ENCODE data around the gene PARS2. TPM values are rescaled to one million over a fixed set of nuclear protein-coding genes. Genes with fewer than 3 reads are reported as not detected.

PARS2 gene
- polyA plus RNA-seq, 1 donor from 2014 or later, result 2.6 TPM

- Mint-ChIP-seq H3K27ac (no peak overlapping the region), H3K27me3 (no peaks in the 10 kb centered on the region), H3K4me1 (no peaks in the 10 kb centered on the region), H3K9me3 (no peaks in the 10 kb centered on the region), H3K36me3 (peaks cover 9% of the 10 kb centered on the region), H3K4me3 (no peak overlapping the region)
Observed at GRCh38 chr1:54743416-54744226, 20.7 kb downstream of the PARS2 start.

- no peaks in the 10 kb centered on the region for H3K27me3 Mint-ChIP-seq
- no peaks in the 10 kb centered on the region for H3K9me3 Mint-ChIP-seq
- H3K27ac Mint-ChIP-seq, result no peak overlapping the region
- peaks cover 9% of the 10 kb centered on the region for H3K36me3 Mint-ChIP-seq
- no peak overlapping the region for H3K4me3 Mint-ChIP-seq
- H3K4me1 Mint-ChIP-seq, result no peaks in the 10 kb centered on the region
Observed at GRCh38 chr1:54742282-54742681, 22.0 kb downstream of the PARS2 start.

GRCh38 chr1:54741531-54741930 lies 22.8 kb downstream of the PARS2 start:
- no peak overlapping the region for H3K4me3 Mint-ChIP-seq
- H3K36me3 Mint-ChIP-seq, result peaks cover 16% of the 10 kb centered on the region
- H3K9me3 Mint-ChIP-seq, result no peaks in the 10 kb centered on the region
- no peaks in the 10 kb centered on the region for H3K27me3 Mint-ChIP-seq
- H3K4me1 Mint-ChIP-seq, result no peaks in the 10 kb centered on the region
- peak overlapping the region in 1 of 3 donors; percentile 5 for H3K27ac Mint-ChIP-seq

- Mint-ChIP-seq H3K27me3 (no peaks in the 10 kb centered on the region), H3K4me3 (no peak overlapping the region), H3K27ac (no peak overlapping the region), H3K4me1 (no peaks in the 10 kb centered on the region), H3K9me3 (no peaks in the 10 kb centered on the region), H3K36me3 (peaks cover 16% of the 10 kb centered on the region)
Observed at GRCh38 chr1:54738244-54738643, 26.1 kb downstream of the PARS2 start.

GRCh38 chr1:54736685-54737084 lies 27.6 kb downstream of the PARS2 start:
- no peaks in the 10 kb centered on the region for H3K9me3 Mint-ChIP-seq
- no peaks in the 10 kb centered on the region for H3K27me3 Mint-ChIP-seq
- no peaks in the 10 kb centered on the region for H3K4me1 Mint-ChIP-seq
- peak overlapping the region in 1 of 3 donors; percentile 6 for H3K27ac Mint-ChIP-seq
- H3K4me3 Mint-ChIP-seq, result no peak overlapping the region
- H3K36me3 Mint-ChIP-seq, result peaks cover 15% of the 10 kb centered on the region

- Mint-ChIP-seq H3K36me3 (peaks cover 27% of the 10 kb centered on the region), H3K4me1 (peaks cover 0 to 5% (median 0%) of the 10 kb centered on the region in 3 donors), H3K9me3 (peaks cover 1 to 9% (median 3%) of the 10 kb centered on the region in 3 donors), H3K27me3 (no peaks in the 10 kb centered on the region), H3K27ac (no peak overlapping the region), H3K4me3 (no peak overlapping the region)
Observed at GRCh38 chr1:54728027-54728426, 36.3 kb downstream of the PARS2 start.

- Mint-ChIP-seq H3K9me3 (peaks cover 1 to 9% (median 3%) of the 10 kb centered on the region in 3 donors), H3K27me3 (no peaks in the 10 kb centered on the region), H3K27ac (no peak overlapping the region), H3K4me1 (peaks cover 0 to 5% (median 2%) of the 10 kb centered on the region in 3 donors), H3K36me3 (peaks cover 32% of the 10 kb centered on the region), H3K4me3 (no peak overlapping the region)
Observed at GRCh38 chr1:54724771-54725170, 39.6 kb downstream of the PARS2 start.

GRCh38 chr1:54723985-54724384 lies 40.3 kb downstream of the PARS2 start:
- no peaks in the 10 kb centered on the region for H3K27me3 Mint-ChIP-seq
- no peak overlapping the region for H3K4me3 Mint-ChIP-seq
- peaks cover 1 to 9% (median 3%) of the 10 kb centered on the region in 3 donors for H3K9me3 Mint-ChIP-seq
- H3K36me3 Mint-ChIP-seq, result peaks cover 34% of the 10 kb centered on the region
- H3K4me1 Mint-ChIP-seq, result peaks cover 2 to 6% (median 5%) of the 10 kb centered on the region in 3 donors
- H3K27ac Mint-ChIP-seq, result no peak overlapping the region

GRCh38 chr1:54721719-54722118 lies 42.6 kb downstream of the PARS2 start:
- no peak overlapping the region for H3K4me3 Mint-ChIP-seq
- H3K36me3 Mint-ChIP-seq, result peaks cover 28% of the 10 kb centered on the region
- H3K9me3 Mint-ChIP-seq, result peaks cover 1 to 9% (median 3%) of the 10 kb centered on the region in 3 donors
- peaks cover 2 to 14% (median 10%) of the 10 kb centered on the region in 3 donors for H3K4me1 Mint-ChIP-seq
- H3K27ac Mint-ChIP-seq, result no peak overlapping the region
- H3K27me3 Mint-ChIP-seq, result no peaks in the 10 kb centered on the region

- peaks cover 7% of the 10 kb centered on the region for H3K36me3 Mint-ChIP-seq
- H3K4me1 Mint-ChIP-seq, result peaks cover 13 to 24% (median 22%) of the 10 kb centered on the region in 3 donors
- no peaks in the 10 kb centered on the region for H3K27me3 Mint-ChIP-seq
- peak overlapping the region; percentile 79 to 85 (median 83) for H3K27ac Mint-ChIP-seq
- H3K4me3 Mint-ChIP-seq, result peak overlapping the region; percentile 76 to 96 (median 92)
- H3K9me3 Mint-ChIP-seq, result no peaks in the 10 kb centered on the region
Observed at GRCh38 chr1:54716299-54717047, 47.9 kb downstream of the PARS2 start.

- Mint-ChIP-seq H3K27me3 (no peaks in the 10 kb centered on the region), H3K9me3 (no peaks in the 10 kb centered on the region), H3K36me3 (peaks cover 6% of the 10 kb centered on the region), H3K4me3 (peak within 1 kb of the TSS; percentile 76 to 96 (median 92)), H3K4me1 (peaks cover 13 to 24% (median 21%) of the 10 kb centered on the region in 3 donors), H3K27ac (peak within 1 kb of the TSS; percentile 79 to 85 (median 83))
Observed at GRCh38 chr1:54715493-54716298, 48.6 kb downstream of the PARS2 start, which contains the start of gene TTC4. TSS of gene TTC4 (plus strand) at chr1:54715861. CDS start at chr1:54715909, 48 bp downstream.

GRCh38 chr1:54714881-54715492 lies 49.3 kb downstream of the PARS2 start:
- H3K4me3 Mint-ChIP-seq, result peak overlapping the region; percentile 76 to 96 (median 92)

GRCh38 chr1:54711536-54711935 lies 52.8 kb downstream of the PARS2 start:
- Mint-ChIP-seq H3K4me1 (peaks cover 10 to 13% (median 11%) of the 10 kb centered on the region in 3 donors), H3K27ac (peak overlapping the region in 1 of 3 donors; percentile 43), H3K36me3 (no peaks in the 10 kb centered on the region), H3K4me3 (no peak overlapping the region), H3K9me3 (no peaks in the 10 kb centered on the region), H3K27me3 (peaks cover 12% of the 10 kb centered on the region)

More at GRCh38 chr1:54714881-54715492, 49.3 kb downstream of the PARS2 start:
- Mint-ChIP-seq H3K27ac (peak overlapping the region in 2 of 3 donors; percentile 25 to 83), H3K36me3 (peaks cover 2% of the 10 kb centered on the region), H3K27me3 (no peaks in the 10 kb centered on the region), H3K9me3 (no peaks in the 10 kb centered on the region), H3K4me1 (peaks cover 13 to 24% (median 21%) of the 10 kb centered on the region in 3 donors)

GRCh38 chr1:54710841-54711240 lies 53.5 kb downstream of the PARS2 start:
- no peaks in the 10 kb centered on the region for H3K36me3 Mint-ChIP-seq
- peak overlapping the region in 1 of 3 donors; percentile 43 for H3K27ac Mint-ChIP-seq
- peaks cover 13% of the 10 kb centered on the region for H3K27me3 Mint-ChIP-seq
- peaks cover 5 to 6% (median 6%) of the 10 kb centered on the region in 3 donors for H3K4me1 Mint-ChIP-seq
- no peak overlapping the region for H3K4me3 Mint-ChIP-seq
- H3K9me3 Mint-ChIP-seq, result no peaks in the 10 kb centered on the region
